Left lobe of liver (tissue), 2 donors: ENCODE results near the gene LRRC57. TPM values are rescaled to one million over a fixed set of nuclear protein-coding genes. Genes with fewer than 3 reads are reported as not detected.

Experiments
- ATAC-seq: fragments of 200-7000 bp; cut with Tn5 transposase; one replicate; pipeline ENCODE4 v1.9.1; 2020; ENCODE audit warnings: mild to moderate bottlenecking, moderate library complexity
- DNase-seq: peaks from one replicate; pipeline ENCODE4 v3.0.0-alpha.2; 2020; ENCODE audit warnings: low spot score
- total RNA-seq: library from RNA; stranded (reverse); gene quantifications from one replicate; pipeline ENCODE4 v1.2.1, GENCODE V29; 2021
- donor health status: DM: no; HTN: no; CAD: no; lungs with moderate emphysema.
- donor health status: DM: no; HTN: yes; CAD: no.

Gene LRRC57
- total RNA-seq, 1 donor from 2014 or later = 8.4 TPM

GRCh38 chr15:42553554-42553953 is 5.0 kb upstream of the LRRC57 start:
- no peak for DNase-seq
- ATAC-seq = no peak

DNA sequence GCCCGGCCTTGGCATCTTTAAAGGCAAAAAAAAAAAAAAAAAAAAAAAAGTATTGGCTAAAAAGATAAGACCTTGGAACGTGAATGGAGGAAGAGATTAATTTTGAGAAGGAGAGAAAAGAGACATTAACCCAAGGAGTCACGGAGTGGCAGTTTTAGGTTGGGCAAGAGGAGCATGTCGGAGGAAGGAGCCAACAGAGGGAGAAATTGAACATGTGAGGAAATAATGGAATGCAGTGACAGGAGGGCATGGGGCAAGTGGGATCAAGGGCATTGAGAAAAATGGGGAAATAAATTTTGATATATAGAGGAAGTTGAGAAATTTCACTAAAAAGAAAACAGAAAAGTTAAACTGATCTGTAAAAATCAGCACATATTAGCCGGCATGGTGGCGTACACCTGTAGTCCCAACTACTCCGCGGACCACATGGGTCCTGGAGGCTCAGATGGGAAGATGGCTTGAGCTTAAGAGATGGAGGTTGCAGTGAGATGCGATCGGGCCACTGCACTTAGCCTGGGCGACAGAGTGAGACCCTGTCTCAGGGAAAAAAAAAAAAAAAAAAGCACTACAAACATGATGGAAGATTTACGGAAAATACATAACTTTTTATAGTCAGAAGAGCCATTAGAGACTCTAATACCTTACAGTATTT is 1.3 kb upstream of the LRRC57 start:
- no peak for DNase-seq
- no peak for ATAC-seq

- no peak for DNase-seq
These were observed 469 bp upstream of the LRRC57 start for GRCh38 chr15:42549032-42549491.

GRCh38 chr15:42547918-42548248 is 710 bp downstream of the LRRC57 start:
- no peak for DNase-seq
- peak; percentile 39 for ATAC-seq

More at GRCh38 chr15:42549032-42549491, 469 bp upstream of the LRRC57 start:
- ATAC-seq = peak; percentile 48

DNA sequence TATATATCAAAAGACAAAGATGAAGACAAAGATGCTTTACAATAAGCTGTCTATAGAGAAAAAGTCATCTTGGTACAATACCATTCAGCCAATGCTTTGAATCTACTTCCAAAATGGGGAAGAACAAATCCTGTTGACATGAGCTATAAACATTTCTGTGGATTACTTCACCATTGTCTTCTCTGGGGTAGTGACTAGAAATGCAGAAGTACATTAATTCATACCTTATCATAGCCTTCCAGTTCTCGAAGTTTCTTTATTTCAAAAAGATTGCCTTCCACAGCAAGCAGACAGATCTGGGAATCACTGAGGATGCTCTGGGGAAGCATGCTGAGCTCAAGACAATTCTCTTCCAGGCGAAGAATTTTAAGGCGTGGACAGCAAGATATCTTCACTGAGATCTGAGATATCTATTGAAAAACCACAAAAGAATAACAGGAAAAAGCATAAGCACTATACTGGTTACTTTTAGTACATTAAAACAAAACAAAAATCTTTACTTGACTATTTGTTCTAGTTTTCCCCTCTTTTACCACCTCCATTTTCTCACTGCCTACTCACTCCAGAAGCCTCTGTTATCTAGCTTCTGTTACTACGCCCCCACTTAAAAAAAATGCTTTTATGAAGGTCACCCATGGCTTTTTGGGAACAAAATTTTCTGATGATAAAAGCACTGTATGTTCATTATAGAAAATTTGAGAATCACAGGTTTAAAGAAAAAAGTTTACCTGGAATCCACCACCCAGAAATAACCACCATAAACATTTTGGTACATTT is 3.6 kb downstream of the LRRC57 start:
- ATAC-seq (no peak), DNase-seq (no peak)

DNA sequence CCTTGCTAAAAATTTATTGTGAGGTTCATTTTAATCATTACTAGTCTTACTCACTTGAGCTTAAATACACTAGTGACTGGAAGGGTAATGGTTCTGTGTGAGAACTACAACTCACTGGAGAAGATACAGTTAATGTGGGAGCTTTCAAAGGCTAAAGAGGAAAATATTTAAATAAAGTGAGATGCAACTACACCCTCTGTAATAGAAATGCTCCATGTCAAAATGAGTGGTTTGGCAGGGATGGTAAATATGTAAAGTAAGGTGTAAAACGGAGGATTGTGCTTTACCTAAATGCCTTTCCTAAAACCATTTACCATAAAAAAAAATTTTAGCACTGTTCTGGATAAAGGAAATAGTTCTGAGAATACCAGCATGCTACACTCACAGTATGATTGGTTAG is 15.3 kb downstream of the LRRC57 start:
- DNase-seq (no peak), ATAC-seq (no peak)

- ATAC-seq = no peak
- DNase-seq = no peak
These were observed 19.6 kb downstream of the LRRC57 start for GRCh38 chr15:42528970-42529369.

DNA sequence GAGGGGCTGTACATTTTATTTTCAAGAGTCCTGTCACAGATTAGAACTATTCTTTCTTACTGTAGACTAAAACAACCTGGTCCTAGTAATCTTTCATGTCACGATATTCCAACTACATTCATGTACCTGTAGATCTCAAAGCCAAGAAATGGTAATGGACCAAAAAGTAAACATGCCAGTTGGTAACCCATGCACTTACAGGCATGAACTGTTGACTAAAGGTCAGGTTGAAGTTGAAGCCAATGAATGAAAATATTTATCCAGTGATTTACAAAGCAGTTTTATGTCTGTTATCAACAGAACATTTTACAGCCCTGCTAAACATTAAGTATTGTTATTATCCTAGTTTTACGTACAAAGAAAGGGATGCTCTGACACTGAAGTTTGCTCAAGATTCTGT is 25.3 kb downstream of the LRRC57 start:
- no peak for DNase-seq
- ATAC-seq = peak; percentile 62

GRCh38 chr15:42511007-42511391 is 37.6 kb downstream of the LRRC57 start:
- peak; percentile 43 for ATAC-seq

GRCh38 chr15:42510258-42511006 is 38.2 kb downstream of the LRRC57 start:
- ATAC-seq (peak; percentile 10), DNase-seq (no peak)

More at GRCh38 chr15:42511007-42511391, 37.6 kb downstream of the LRRC57 start:
- DNase-seq = no peak

GRCh38 chr15:42508263-42508690 is 40.3 kb downstream of the LRRC57 start:
- no peak for DNase-seq
- ATAC-seq = peak; percentile 65

GRCh38 chr15:42507514-42507913 is 41.1 kb downstream of the LRRC57 start:
- ATAC-seq = no peak
- DNase-seq = no peak

GRCh38 chr15:42504631-42505030 is 44.0 kb downstream of the LRRC57 start:
- DNase-seq (no peak), ATAC-seq (no peak)

- DNase-seq = no peak
- no peak for ATAC-seq
These were observed 44.8 kb downstream of the LRRC57 start for GRCh38 chr15:42503825-42504224.

GRCh38 chr15:42502477-42502876 is 46.1 kb downstream of the LRRC57 start:
- ATAC-seq = peak; percentile 33
- DNase-seq = no peak

- ATAC-seq = no peak
- no peak for DNase-seq
These were observed 48.6 kb downstream of the LRRC57 start for GRCh38 chr15:42499858-42500609.

DNA sequence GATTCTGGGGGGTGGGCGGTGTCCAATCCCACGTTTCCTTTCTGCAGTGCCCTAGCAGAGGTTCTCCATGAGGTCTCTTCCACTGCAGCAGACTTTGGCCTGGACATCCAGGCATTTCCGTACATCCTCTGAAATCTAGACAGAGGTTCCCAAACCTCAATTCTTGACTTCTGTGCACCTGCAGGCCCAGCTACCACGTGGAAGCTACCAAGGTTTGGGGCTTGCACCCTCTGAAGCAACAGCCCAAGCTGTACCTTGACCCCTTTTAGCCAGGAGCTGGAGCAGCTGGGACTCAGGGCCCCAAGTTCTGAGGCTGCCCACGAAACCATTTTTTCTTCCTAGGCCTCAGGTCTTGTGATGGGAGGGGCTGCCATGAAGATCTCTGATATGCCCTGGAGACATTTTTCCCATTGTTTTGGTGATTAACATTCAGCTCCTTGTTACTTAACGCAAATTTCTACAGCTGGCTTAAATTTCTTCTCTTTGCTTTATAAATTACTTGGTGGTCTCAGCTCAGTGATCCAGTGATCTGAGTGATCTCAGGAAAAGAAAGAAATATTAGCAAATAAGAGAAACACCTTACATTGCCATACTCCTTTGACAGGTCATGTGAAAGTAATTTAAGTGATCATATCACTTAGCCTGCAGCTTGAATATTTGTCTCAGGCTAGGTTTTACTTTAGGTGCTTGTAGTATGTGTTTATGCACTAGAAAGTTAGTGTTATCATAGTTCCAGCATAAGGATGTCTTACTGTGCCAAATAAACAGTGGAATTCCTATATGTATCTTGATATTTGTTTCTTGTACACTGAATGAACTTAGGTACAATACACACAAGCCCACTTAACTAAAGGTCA is 50.2 kb downstream of the LRRC57 start:
- DNase-seq (no peak), ATAC-seq (no peak)

- DNase-seq = peak; percentile 97
- peak; percentile 89 for ATAC-seq
These were observed 53.0 kb downstream of the LRRC57 start, which contains the start of gene SNAP23 for GRCh38 chr15:42495361-42496212. SNAP23 (plus strand) TSS chr15:42495634; CDS start chr15:42511847, 16,213 bp downstream.

- ATAC-seq (peak; percentile 52), DNase-seq (peak; percentile 77)
These were observed 53.6 kb downstream of the LRRC57 start for GRCh38 chr15:42494998-42495360.
